HG03066 (cell line): ENCODE data around the gene PPFIBP1.

Experiments used
- ATAC-seq: cut with Tn5 transposase; IDR thresholded peaks from one replicate; pipeline ENCODE4 v1.9.1; 2021; ENCODE audit warnings: low read depth; ENCODE audit not compliant: unreplicated experiment

Gene PPFIBP1

DNA sequence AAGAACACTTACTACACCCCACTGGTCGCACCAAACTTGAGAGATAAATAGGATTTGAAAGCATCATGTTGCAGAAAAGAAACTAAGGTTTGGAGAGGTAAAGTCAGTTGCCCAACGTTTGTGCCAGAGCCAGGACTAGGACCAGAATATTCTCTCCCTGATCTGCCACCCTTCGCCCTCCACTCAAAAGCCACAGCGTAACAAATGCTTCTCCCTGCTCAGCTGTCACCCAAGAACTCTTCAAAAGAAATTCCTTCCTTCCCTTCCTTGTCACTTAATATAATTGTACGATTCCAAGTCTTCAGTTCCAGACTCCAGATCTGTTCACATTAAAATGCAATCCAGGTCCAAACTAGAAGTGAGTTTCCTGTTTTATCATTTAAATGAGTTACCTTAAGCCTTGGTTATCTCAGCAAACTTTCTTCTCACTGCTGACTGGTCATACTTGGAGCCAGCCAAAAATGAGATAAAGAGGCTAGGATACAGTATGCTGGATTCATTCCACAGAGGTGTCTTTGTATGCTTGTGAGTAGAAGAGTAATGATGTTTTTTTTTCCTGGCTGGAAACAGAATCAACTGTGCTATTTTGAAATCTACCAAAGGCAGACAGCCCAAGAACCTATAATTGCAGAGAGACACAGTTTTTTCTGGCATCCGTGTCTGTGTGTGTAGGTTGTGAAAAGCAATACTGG is 12.8 kb upstream of the PPFIBP1 start:
- no peak for ATAC-seq

DNA sequence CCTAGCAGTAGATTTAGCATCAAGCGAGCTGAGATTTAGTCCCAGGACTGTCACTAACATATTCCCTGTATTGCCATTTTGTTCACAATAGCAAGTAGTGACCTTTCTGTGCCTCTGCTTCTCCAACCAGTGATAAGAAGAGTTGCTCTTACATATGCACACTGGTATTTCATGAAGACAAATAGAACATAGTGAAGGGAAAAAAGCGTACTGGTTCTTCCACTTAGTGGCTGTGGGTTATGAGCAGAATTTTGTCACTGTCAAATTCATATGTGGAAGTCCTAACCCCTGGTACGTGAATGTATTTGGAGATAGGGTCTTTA is 12.3 kb upstream of the PPFIBP1 start:
- no peak for ATAC-seq

DNA sequence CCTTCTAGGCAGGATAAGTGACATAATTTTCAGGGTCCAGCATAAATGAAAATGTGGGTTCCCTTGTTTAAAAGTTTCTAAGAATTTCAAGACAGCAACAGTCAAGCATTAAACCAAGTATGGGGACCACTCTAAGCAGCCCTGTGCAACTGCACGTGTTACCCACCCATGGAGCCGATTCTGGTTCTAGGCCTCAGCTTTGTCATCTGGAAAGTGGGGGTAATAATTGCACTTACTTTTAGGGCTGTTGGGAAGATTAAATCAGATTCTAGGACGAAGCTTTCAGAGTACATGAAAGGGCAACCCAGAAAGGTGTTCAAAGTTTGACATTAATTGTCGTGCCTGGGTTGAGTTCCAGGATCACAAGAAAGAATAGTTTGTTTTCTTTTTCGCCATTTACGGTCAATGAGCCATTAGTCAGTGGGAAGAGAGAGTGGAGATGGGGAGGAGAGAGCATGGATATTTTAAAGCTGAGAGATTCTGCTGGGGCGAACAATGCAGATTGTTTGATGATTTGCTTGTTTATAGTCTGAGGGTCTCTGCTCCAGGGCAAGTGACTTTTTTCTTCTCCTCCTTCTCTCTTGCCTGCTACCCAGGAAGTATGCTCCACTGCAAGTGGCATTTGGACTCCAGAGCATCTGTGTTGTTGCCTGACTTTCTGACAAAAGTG is 10.7 kb upstream of the PPFIBP1 start:
- ATAC-seq: no peak

DNA sequence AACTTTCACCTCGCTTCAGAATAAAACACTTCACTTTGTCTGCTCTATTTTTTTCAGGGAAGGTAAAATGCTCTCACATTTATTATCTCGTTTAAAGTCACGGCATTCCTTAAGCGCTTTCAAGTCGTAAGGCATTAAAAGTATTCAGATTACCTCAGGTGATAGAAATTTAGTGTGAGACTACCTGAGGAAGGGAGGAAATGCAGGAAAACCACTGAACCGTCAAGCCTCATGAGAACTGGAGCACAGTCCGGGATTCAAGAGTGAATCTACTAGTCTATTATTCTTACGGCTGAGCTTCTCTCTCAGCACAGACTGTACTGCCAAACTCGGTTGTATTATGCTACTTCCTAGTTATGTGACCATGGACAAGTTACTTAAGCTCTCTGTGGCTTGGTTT is 8.3 kb upstream of the PPFIBP1 start:
- ATAC-seq: no peak

DNA sequence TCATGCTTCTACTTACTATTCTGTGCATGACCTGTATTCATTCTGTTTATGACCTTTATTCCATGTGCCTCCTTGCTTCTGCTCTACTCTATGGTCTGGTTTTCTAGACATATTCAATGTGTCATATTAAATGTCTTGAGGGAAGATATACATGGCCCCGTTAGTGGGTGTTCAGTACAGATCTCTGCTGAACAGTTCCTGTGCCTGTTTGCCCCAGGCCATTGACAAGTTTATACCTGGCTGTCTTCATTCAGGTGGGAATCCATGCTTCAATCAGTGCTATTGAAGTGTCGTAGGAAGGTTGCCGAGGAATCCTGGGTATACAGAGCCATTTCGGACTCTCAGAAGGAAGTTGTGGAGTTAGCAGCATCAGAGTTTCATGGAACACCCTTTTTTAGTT is 7.4 kb upstream of the PPFIBP1 start:
- ATAC-seq: no peak

DNA sequence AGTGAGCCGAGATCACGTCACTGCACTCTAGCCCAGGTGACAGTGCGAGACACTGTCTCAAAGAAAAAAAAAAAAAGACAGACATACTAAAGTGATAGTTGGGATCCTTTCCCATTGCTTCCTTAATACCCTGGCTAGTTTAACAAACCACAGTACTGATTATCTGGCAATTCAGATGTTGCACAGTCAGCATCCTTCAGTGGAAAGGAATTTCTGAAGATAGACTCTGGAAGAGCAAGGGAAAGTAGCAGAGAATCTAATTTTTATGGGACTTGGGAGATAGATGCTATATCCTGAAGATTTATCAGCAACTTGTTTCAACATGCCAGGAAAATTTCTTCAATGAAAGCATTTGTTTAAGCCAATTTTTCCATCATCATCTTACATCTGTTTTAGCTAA is 6.5 kb upstream of the PPFIBP1 start:
- ATAC-seq: no peak

DNA sequence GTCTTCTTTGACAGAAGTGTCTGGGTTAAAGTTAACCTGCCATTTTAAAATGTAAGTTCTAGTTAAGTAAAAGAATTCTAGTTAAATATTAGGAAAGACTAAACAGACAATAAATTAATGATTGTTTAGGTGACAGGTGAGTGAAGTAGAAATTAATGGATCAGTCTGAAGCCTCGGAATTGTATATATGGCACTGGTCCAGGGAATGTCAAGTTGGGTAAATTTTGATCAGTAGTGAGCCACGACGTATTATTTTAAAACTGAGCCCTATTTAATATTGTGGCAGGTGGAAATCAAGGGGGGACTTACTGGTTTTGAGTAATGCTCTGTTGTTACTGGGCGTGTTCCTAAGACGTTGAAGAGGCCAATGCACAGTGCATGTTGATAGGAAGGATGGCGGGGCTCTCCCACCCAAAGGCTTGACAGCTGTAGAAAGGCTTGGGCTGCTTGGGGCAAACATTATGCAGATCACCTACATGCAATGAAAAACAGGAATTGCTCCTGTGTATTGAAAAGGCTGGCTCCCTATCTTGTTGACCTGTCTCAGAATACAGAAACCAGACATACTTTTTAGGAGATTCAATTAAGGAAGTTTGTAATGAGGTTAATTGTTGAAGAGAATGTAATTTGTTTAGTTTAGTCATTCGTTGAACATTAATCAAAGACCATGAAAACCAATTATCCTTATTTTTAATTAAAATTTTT is 5.9 kb upstream of the PPFIBP1 start:
- ATAC-seq: no peak

DNA sequence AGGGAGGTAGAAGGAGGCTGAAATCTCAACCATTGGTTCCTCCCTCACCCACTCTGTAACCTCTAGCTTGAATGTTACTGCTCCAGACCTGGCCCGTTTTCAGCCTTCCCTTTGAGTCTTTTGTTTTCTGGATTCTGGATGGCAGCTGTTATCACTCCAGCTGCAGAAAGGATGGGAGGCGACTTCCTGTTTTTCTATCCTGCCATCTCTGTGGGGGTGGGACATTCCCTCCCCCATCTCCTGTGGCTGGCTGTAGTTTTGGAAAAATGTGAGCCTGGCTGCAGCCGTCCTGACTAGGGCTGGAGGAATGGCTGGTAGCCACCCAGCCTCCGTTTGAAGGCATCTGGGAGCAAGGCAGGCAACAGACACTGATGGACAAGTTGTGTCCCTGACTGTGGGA is 2.9 kb upstream of the PPFIBP1 start:
- ATAC-seq: no peak

DNA sequence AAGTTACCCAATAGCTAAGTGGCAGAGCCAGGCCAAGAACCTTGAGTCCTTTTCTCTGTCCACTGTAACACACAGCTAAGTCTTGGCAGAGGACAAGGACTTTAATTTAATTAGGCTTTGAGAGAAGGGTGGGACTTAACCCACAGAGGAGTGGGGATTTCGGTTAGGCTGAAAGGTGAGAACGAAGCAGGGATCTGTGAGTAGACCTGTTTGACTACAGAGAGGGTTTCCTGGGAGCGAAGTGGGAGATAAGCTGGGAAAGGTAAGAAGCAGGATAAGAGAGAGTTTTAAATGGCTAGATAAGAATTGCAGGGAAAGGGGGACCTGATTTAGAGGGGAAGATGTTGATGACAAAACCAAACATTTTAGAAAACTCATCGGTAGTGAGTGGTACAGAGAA is 2.0 kb upstream of the PPFIBP1 start:
- no peak for ATAC-seq

DNA sequence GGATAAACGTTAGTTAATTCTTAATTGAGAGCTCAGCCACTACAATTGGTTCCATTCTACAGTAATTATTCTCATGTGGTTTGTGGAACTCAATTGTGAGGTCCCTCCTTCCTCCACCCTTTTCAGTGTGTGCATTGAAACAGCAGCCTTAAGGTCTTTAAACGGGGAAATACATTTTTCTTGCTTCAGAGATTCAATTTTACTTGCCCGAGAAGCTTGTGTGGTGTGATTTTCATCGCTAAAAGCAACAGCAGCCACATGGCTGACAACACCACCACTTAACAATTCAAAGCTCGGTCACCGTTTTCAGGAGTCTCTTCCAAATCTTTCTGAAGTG is 733 bp upstream of the PPFIBP1 start:
- peak; percentile 2 for ATAC-seq

DNA sequence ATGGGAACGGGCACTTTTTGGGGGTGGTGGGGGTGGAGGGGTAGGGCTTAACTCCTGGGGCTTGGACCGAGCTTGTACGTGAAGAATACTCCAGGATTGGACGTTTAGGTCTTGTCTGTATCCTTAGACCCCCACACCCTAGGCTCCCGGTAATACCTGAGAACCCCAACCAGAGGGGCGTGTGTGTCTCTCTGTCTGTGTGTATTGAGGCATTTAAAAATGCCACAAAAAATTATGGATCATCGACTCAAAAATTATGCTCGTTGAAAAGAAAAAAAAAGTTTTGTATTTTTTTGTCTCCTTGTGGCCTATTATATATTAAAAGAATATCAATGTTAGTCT is 459 bp downstream of the PPFIBP1 start:
- ATAC-seq: no peak

DNA sequence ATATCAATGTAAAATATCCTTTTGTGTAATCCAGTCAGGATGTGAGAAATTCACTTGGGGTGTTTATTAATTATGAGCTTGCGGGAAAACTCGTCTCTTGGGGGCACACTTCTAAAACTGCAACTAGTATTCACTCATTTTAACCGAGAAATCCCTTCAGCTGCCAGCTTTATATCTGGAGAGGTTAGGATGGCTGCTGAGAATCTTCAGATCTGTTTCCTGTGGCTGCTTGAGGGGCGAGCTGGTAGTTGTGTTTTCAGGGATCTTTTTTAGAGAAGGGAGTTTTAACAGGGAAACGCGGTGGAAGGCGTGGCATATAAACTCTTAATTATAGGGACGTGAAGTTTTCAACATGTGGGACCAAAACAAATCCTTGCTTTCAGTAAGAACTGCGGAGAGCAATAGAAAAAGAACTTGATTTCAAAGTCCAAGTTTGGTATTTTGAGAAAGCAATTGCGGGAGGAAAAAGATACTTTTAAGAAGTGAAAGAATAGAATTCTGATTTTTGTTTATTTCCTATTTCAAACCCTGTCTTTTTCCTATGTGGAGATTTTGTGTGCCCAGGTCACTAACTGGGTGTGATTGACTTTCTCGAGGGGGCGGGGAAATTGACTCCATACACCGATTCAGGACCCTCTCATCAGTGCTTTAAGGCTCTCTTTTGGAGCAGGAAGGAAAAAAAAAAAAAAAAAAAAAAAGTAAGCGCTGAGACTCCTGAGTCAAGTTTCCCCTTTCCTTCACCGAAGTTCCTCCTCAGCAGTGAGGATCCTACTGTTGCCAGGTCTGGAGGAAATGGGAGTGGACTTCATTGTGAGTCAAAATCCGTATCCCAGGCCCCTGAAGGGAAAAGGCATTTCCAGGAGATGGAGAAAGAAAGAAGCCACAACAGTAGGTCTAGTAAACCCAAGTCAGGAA is 1.1 kb downstream of the PPFIBP1 start:
- ATAC-seq: no peak

DNA sequence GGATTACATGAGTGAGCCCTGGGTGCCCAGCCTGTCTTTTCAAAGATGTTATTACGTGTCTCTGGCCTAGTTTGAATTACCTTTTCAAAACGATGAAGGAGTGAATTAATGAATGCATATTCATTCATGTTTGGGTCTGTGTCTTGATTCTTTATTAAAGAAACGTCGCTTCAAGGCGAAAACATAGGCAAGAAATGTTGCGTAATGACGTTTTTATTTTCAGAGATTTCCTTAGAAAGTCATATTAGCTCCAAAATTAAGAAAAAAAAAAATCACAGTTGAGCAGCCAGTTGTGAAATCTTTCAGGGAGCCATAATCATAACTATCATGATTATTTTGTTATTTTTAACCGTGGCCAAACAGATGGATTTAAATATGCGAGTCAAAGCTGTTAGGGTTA is 3.5 kb downstream of the PPFIBP1 start:
- ATAC-seq: no peak

DNA sequence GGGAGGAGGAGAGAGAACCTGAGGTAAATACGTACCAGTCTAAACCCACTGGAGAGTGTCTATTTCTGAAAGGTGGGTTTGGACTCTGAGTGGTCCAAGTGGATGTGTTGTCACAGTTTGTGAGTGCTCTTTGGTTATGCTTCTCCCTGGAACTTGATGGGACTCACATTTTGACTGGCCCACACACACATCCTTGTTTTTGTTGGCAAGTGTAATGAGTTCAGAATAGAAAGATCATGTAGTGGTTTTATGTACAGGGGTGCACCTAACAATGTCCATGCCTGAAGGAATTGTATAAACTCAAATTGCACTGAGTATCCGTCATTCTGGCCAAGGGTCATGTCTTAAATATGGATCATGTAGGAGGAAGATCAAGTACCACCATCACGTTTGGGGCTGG is 4.8 kb downstream of the PPFIBP1 start:
- no peak for ATAC-seq

DNA sequence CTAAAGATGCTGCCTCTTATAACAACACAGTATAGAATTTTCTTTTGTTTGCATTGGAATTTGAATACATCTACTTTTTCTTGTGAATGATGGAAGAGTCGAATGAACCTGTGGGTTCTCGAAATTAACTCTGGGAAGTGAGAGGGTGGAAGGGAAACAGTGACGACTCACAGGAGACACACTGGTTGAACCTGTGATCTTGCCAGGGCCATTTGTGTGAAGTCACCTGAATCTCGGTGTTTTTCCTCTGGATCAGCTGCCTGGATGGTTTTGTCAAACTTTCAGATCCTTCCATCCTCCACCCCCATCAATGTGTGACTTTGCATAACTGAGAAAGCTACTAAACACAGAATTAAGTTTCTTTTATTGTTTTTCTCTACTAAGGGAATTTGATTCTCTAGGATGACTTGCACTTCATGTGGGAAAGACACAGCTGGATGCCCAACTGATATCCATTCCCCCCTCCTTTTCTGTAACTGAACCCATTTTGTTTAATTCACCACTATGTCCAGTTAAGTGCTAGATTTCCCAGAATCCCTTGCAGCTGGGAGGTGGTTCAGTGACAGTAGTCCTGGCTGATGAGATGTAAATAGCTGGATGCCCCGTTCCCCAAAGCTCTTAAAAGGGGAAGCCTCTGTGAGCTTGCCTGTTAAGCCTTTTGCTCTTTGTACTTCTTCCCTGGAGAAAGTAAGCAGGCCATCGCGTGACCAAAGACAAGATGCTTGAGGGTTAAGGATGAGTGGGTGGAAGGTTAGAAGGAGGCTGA is 6.3 kb downstream of the PPFIBP1 start:
- no peak for ATAC-seq

DNA sequence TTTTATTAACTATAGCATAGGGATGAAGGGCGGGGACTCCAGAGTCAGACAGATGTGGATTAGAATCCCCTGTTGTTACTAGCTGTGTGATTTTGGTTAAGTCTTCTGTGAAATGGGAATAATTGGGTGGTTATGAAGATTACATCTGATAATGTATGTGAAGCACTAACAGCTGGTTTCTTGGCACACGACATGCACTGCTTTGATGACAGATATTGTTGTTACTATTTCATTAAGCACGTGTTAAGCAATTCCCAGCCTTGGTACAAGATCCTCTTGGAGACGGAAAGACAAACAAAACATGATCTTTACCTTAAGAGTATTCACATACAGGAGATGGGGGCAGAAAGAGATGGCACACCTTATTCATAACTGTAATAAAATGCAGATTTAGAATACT is 7.9 kb downstream of the PPFIBP1 start:
- ATAC-seq: no peak

DNA sequence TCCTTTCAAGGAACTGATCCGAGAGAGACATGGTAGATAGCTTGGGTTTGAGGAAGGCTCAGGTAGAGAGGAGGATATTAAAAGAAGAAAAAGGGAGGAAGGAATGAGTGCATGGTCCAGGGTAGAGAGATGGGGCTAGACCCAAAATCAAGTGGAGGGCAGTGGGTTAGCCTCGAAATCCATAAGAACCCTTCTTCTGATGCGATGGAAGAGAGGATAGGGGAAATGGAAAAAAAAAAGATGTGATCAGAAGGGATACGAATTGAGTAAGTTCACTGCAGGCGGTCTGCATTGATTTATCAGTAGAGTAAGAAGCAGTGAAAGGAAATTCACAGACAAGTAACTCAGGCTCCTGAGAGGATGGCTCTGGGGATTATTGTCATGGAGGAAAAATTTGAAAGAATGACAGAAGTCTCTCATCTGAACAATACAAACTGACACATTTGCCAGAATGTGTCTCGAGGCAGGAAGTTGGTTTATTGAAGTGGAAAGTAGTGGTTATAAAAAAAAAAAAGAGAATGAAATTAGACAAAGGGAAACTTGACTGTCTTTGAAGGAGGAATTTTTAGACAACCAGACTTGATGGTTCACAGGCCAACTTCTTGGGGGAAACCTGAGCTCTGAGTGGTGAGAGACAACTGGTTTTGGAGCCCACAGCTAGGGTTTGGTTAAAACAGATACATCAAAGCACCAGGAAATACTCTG is 10.2 kb downstream of the PPFIBP1 start:
- no peak for ATAC-seq

DNA sequence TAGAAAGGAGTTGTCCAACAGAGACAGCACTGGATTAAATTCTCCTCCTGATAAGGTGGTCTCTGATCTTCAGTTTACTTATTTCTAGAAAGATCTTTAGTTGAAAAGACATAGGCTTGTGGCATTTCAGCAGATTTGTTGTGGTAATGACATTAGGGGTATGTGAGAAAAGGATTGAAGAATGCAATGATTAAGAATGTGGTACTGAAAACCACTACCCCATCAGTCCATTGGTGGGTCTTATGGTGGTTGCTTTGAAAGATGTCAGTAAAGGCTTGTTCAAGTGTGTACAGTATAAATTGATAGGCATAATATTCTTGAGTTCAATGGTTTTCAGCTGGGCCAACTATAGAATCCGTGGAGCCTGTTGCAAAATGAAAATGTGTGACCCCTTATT is 10.8 kb downstream of the PPFIBP1 start:
- ATAC-seq: no peak

DNA sequence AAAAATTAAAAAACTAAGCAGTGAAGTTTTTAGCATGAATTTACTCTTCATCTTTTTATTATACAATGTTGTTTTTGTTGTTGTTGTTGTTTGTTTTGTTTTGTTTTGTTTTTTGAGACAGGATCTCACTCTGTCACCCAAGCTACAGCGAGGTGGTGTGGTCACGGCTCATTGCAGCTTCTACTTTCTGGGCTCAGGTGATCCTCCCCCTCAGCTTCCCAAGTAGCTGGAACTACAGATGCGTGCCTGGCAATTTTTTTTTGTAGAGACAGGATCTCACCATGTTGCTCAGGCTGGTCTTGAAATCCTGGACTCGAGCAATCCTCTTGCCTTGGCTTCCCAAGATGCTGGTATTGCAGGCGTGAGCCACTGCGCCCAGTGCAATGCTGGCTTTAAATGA is 11.3 kb downstream of the PPFIBP1 start:
- no peak for ATAC-seq
